K562 (cell line): ENCODE results near the gene KIAA1958. TPM values are rescaled to one million over a fixed set of nuclear protein-coding genes. Genes with fewer than 3 reads are reported as not detected.

Experiments used
- ATAC-seq: fragments of 200-7000 bp; cut with Tn5 transposase; 3 replicates; pipeline ENCODE4 v1.9.1; 2020; ENCODE audit warnings: moderate library complexity
- BruUV-seq: library from RNA; stranded (reverse); fragments of 400-500 nt; replicated peaks from 2 replicates; lab custom pipeline; 2021; lab: Mats Ljungman, UMichigan
- CTCF ChIA-PET: fragments of 300-600 bp; formaldehyde crosslinking; extraction: SDS; loops from one replicate; lab custom pipeline; 2021; ENCODE audit warnings: low intra/inter-chr PET ratio; lab: Yijun Ruan, JAX
- POLR2A ChIA-PET: fragments of 300-600, 350-650 bp; sonication (Branson Sonifier 250); formaldehyde crosslinking; extraction: SDS; loops from one replicate; lab custom pipeline; 2021; ENCODE audit warnings: antibody characterized with exemption, inconsistent platforms; lab: Yijun Ruan, JAX
- DNase-seq, 4 experiments: peaks; one replicate each; pipeline versions ENCODE4 v3.0.0 to v3.0.0-alpha.2; 2011 to 2018; ENCODE audit warnings: low spot score in 3 of 4, mixed read lengths in 3 of 4; ENCODE audit errors: extremely low read depth in 1 of 4
- FAIRE-seq: peaks from 2 replicates; lab custom pipeline; 2011; peaks lifted over from hg19 to GRCh38; lab: Jason Lieb, UNC
- H2AFZ ChIP-seq: 2 replicates; pipeline ENCODE4 v1.6.0; 2011; ENCODE audit warnings: low read depth, low read length, control low read depth, inconsistent platforms
- H3K27ac ChIP-seq: fragments of 200-600 bp; 3 replicates; pipeline ENCODE4 v1.8.0; 2011; ENCODE audit warnings: low read depth, mild to moderate bottlenecking, control low read depth, inconsistent platforms, low read length, moderate library complexity, mixed read lengths; ENCODE audit errors: extremely low read depth
- H3K27me3 ChIP-seq, 2 experiments: fragments of 300-600 bp in 1 of 2; 2 replicates in 1 of 2; 3 replicates in 1 of 2; pipeline versions ENCODE4 v1.6.0 to v1.8.0; 2011; ENCODE audit warnings: inconsistent platforms in 2 of 2, low read length in 2 of 2, mild to moderate bottlenecking in 1 of 2, mixed read lengths in 1 of 2, moderate library complexity in 1 of 2; ENCODE audit not compliant: control insufficient read depth in 2 of 2, insufficient read depth in 2 of 2
- H3K36me3 ChIP-seq: fragments of 300-600 bp; 3 replicates; pipeline ENCODE4 v1.8.0; 2011; ENCODE audit warnings: mild to moderate bottlenecking, low read length, inconsistent platforms; ENCODE audit not compliant: control insufficient read depth, insufficient read depth
- H3K4me1 ChIP-seq, 2 experiments: fragments of 200-600 bp in 1 of 2; replicated peaks in 1 of 2; 2 replicates in 1 of 2; 3 replicates in 1 of 2; pipeline versions ENCODE4 v1.5.1 to v1.8.0; 2011; ENCODE audit warnings: inconsistent platforms in 2 of 2, low read length in 2 of 2, mild to moderate bottlenecking in 1 of 2, mixed read lengths in 1 of 2, moderate library complexity in 1 of 2; ENCODE audit not compliant: control insufficient read depth in 2 of 2, insufficient read depth in 2 of 2
- H3K4me2 ChIP-seq: 2 replicates; pipeline ENCODE4 v1.6.1; 2011; ENCODE audit warnings: low read length, control low read depth, inconsistent platforms, mixed read lengths; ENCODE audit not compliant: insufficient read depth
- H3K4me3 ChIP-seq: fragments of 200-600 bp; sonication (generic), shearing (Covaris generic); 2 replicates; pipeline ENCODE4 v1.5.1; 2016; ENCODE audit warnings: control low read depth, inconsistent platforms
- H3K79me2 ChIP-seq: fragments of 200-600 bp; 3 replicates; pipeline ENCODE4 v1.8.0; 2011; ENCODE audit warnings: low read length, inconsistent platforms; ENCODE audit not compliant: control insufficient read depth, insufficient read depth
- H3K9ac ChIP-seq, 2 experiments: 2 replicates each; pipeline versions ENCODE4 v1.6.0 to v1.6.1; 2011; ENCODE audit warnings: low read depth in 2 of 2, low read length in 2 of 2, control low read depth in 1 of 2, inconsistent platforms in 1 of 2, mild to moderate bottlenecking in 1 of 2, mixed read lengths in 1 of 2; ENCODE audit not compliant: insufficient read depth in 1 of 2
- H3K9me1 ChIP-seq: one replicate; pipeline ENCODE4 v1.6.0; 2011; ENCODE audit warnings: inconsistent platforms, mild to moderate bottlenecking, low read length, moderate library complexity; ENCODE audit not compliant: control insufficient read depth, insufficient read depth
- H3K9me3 ChIP-seq: replicated peaks from 2 replicates; pipeline ENCODE4 v1.5.1; 2011; ENCODE audit warnings: low read depth, low read length, inconsistent platforms; ENCODE audit not compliant: control insufficient read depth, insufficient read depth
- H4K20me1 ChIP-seq: replicated peaks from 2 replicates; pipeline ENCODE4 v1.6.1; 2011; ENCODE audit warnings: low read length, inconsistent platforms, mixed read lengths; ENCODE audit not compliant: control insufficient read depth, insufficient read depth
- CC2D1A ChIP-seq: fragments of 450-650 bp; IDR thresholded peaks from 2 replicates; pipeline ENCODE4 v1.6.1; 2017; ENCODE audit warnings: mild to moderate bottlenecking
- CSDE1 ChIP-seq, 2 experiments: fragments of 450-650 bp; IDR thresholded peaks; 2 replicates each; pipeline ENCODE4 v1.6.1; 2016; ENCODE audit warnings: mild to moderate bottlenecking in 1 of 2
- ESRRA ChIP-seq: fragments of 450-650 bp; IDR thresholded peaks from 2 replicates; pipeline ENCODE4 v1.6.1; 2014; ENCODE audit warnings: low read depth, mild to moderate bottlenecking, moderate library complexity, borderline replicate concordance
- HSF4 ChIP-seq: fragments of 250-450 bp; sonication (Bioruptor Pico); IDR thresholded peaks from 2 replicates; pipeline ENCODE4 v2.1.2; 2022; ENCODE audit warnings: mild to moderate bottlenecking, moderate library complexity, borderline replicate concordance
- MYNN ChIP-seq, 2 experiments: sonication (generic); formaldehyde crosslinking in 1 of 2; IDR thresholded peaks; 2 replicates each; pipeline versions ENCODE4 v1.5.0 to v1.6.1; 2016 to 2020; ENCODE audit warnings: antibody characterized with exemption in 1 of 2, missing genetic modification reagents in 1 of 2
- NCOA6 ChIP-seq: fragments of 450-650 bp; IDR thresholded peaks from 2 replicates; pipeline ENCODE4 v1.6.1; 2017; ENCODE audit warnings: mild to moderate bottlenecking
- NR2C1 ChIP-seq, 2 experiments: fragments of 450-650 bp; IDR thresholded peaks; 2 replicates each; pipeline ENCODE4 v1.6.1; 2017; ENCODE audit warnings: mild to moderate bottlenecking in 2 of 2, antibody characterized with exemption in 1 of 2, inconsistent platforms in 1 of 2, missing compliant biosample characterization in 1 of 2, missing genetic modification characterization in 1 of 2
- PHF21A ChIP-seq: fragments of 450-650 bp; IDR thresholded peaks from 2 replicates; pipeline ENCODE4 v1.6.1; 2017; ENCODE audit warnings: low read depth, borderline replicate concordance
- WHSC1 ChIP-seq: IDR thresholded peaks from one replicate; pipeline ENCODE4 v1.6.1; 2012; ENCODE audit warnings: low read length, control low read depth, inconsistent platforms
- ZNF384 ChIP-seq: IDR thresholded peaks from 2 replicates; pipeline ENCODE4 v1.6.1; 2012; ENCODE audit warnings: low read depth, low read length, improper control_type of control experiment
- WGBS: fragments of 100-300 bp; shearing (Covaris generic); methylation state at CpG from one replicate; pipeline ENCODE4 v1.1.6; 2016; ENCODE audit warnings: low coverage, mixed read lengths; ENCODE audit not compliant: insufficient coverage; ENCODE audit errors: missing lambda C conversion rate; 5-methylcytosine and 5-hydroxymethylcytosine counted together
- in situ Hi-C: fragments of 300-500 bp; cut with MboI; formaldehyde crosslinking; loops from 4 replicates; pipeline ENCODE4 v1.15.0; 2018; ENCODE audit warnings: inconsistent platforms, mixed read lengths
- intact Hi-C: fragments of 100-400 bp; cut with micrococcal nuclease; formaldehyde crosslinking; loops from 2 replicates; pipeline ENCODE4 v1.14.2; 2022
- polyA plus RNA-seq, 8 experiments: library from polyadenylated mRNA; depleted of rRNA in 4 of 8; stranded (reverse) in 5 of 8; unstranded in 3 of 8; fragments of >200 nt; fragmentation: Nextera tagmentation in 2 of 8; fragmentation: Illumina TruSeq in 1 of 8; extraction: Ambion mirVana in 2 of 8; extraction: Trizol in 1 of 8; gene quantifications; 2 replicates each; pipeline versions ENCODE4 v1.2.1 to v1.2.3, GENCODE V29; 2011 to 2014; ENCODE audit warnings: inconsistent platforms in 1 of 8, missing spikeins in 1 of 8
- total RNA-seq, 7 experiments: library from RNA; depleted of rRNA in 6 of 7; stranded (reverse); fragments of >200 nt in 6 of 7; fragmentation: Illumina TruSeq in 2 of 7; extraction: Trizol in 2 of 7; gene quantifications; 2 replicates each; pipeline versions ENCODE4 v1.2.1 to v1.2.3, GENCODE V29; 2011 to 2021; ENCODE audit warnings: low replicate concordance in 1 of 7
- TF ChIP-seq, protein P1 (sequence below): fragments of 250-450 bp; sonication (Bioruptor Pico); IDR thresholded peaks from 2 replicates; pipeline ENCODE4 v1.8.0; 2021; ENCODE audit warnings: moderate library complexity, mild to moderate bottlenecking, inconsistent platforms
- TF ChIP-seq, protein P2 (sequence below): fragments of 450-650 bp; formaldehyde crosslinking; IDR thresholded peaks from 2 replicates; pipeline ENCODE4 v1.4.0; 2020; ENCODE audit warnings: mild to moderate bottlenecking, moderate library complexity
- TF ChIP-seq, protein P3 (sequence below): sonication (generic); formaldehyde crosslinking; IDR thresholded peaks from 2 replicates; pipeline ENCODE4 v1.8.1; 2022; ENCODE audit warnings: missing genetic modification reagents
- TF ChIP-seq, protein P4 (sequence below), 2 experiments: fragments of 450-650 bp; IDR thresholded peaks; 2 replicates each; pipeline ENCODE4 v1.6.1; 2018; ENCODE audit warnings: mild to moderate bottlenecking in 2 of 2, low read depth in 1 of 2; ENCODE audit not compliant: partially characterized antibody in 2 of 2

The KIAA1958 gene
- total and polyA plus RNA-seq, 9 of the 15 experiments (the other 6 are each of a cell fraction or from before 2014, with no cell fraction given): 1.1 to 16.0 (median 10.1) TPM

DNA sequence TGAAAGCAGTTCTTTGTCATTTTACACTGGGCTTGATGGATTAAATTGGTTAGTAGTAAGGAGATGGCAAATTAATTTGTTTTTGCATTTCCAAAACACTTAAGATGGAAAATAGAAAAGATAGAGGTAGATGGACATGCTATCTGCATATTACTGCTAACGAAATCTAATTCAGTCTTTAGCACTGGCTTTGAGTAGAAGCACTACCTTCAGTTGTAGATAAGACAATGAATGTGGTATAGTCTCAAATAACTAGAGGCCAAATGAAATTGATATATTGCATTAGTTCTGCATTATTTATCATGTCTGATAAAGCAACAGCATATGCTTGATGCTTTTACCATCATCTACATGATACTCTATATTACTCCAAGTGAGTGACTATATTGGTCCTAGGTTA, 33.4 kb downstream of the KIAA1958 start:
- Histone ChIP-seq H3K36me3 (no peaks in the 10 kb centered on the region), H3K27me3 (no peaks in the 10 kb centered on the region), H3K4me3 (no peak overlapping the region), H3K9me1 (no peaks in the 10 kb centered on the region), H3K27ac (no peak overlapping the region), H4K20me1 (peaks cover 4% of the 10 kb centered on the region; the same call in 1 of the 2 replicates), H3K9me3 (no peaks in the 10 kb centered on the region), H3K79me2 (peaks cover 16% of the 10 kb centered on the region; the same call in 2 of the 3 replicates), H3K4me1 (no peaks in the 10 kb centered on the region), H3K9ac (no peak overlapping the region), H2AFZ (no peak overlapping the region), H3K4me2 (no peak overlapping the region)
- intact Hi-C loops: loop anchor here (10.0 kb wide), 1 partner anchor 65 kb away; no protein-coding TSS in a partner anchor
- FAIRE-seq (no peak), ATAC-seq (no peak), DNase-seq (no peak)
- POLR2A ChIA-PET: interaction anchor here (1.2 kb wide), 1 partner anchor 17 kb away, joined by 3 read pairs; no protein-coding TSS in a partner anchor
- in situ Hi-C loops: no loop called here
- no TSS peak for BruUV-seq
- 42% methylated on average over 1 of the region's 1 CpG for WGBS
- CTCF ChIA-PET: no interaction called here
- no peak for TF ChIP-seq CC2D1A
- TF ChIP-seq ZNF384: no peak
- TF ChIP-seq NR2C1 (IDR thresholded peaks at IDR 0.05): no peak
- no peak for TF ChIP-seq NR2C1 (tag; IDR thresholded peaks at IDR 0.05)
- TF ChIP-seq MYNN (IDR thresholded peaks at IDR 0.05): no peak
- no peak for TF ChIP-seq MYNN (CRISPR knock-in tag; IDR thresholded peaks at IDR 0.05)
- TF ChIP-seq, protein P1, sequence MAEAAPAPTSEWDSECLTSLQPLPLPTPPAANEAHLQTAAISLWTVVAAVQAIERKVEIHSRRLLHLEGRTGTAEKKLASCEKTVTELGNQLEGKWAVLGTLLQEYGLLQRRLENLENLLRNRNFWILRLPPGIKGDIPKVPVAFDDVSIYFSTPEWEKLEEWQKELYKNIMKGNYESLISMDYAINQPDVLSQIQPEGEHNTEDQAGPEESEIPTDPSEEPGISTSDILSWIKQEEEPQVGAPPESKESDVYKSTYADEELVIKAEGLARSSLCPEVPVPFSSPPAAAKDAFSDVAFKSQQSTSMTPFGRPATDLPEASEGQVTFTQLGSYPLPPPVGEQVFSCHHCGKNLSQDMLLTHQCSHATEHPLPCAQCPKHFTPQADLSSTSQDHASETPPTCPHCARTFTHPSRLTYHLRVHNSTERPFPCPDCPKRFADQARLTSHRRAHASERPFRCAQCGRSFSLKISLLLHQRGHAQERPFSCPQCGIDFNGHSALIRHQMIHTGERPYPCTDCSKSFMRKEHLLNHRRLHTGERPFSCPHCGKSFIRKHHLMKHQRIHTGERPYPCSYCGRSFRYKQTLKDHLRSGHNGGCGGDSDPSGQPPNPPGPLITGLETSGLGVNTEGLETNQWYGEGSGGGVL (CRISPR knock-in tag): no peak
- TF ChIP-seq WHSC1: no peak
- TF ChIP-seq, protein P2, sequence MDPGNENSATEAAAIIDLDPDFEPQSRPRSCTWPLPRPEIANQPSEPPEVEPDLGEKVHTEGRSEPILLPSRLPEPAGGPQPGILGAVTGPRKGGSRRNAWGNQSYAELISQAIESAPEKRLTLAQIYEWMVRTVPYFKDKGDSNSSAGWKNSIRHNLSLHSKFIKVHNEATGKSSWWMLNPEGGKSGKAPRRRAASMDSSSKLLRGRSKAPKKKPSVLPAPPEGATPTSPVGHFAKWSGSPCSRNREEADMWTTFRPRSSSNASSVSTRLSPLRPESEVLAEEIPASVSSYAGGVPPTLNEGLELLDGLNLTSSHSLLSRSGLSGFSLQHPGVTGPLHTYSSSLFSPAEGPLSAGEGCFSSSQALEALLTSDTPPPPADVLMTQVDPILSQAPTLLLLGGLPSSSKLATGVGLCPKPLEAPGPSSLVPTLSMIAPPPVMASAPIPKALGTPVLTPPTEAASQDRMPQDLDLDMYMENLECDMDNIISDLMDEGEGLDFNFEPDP (CRISPR knock-in tag): no peak
- TF ChIP-seq, protein P3, sequence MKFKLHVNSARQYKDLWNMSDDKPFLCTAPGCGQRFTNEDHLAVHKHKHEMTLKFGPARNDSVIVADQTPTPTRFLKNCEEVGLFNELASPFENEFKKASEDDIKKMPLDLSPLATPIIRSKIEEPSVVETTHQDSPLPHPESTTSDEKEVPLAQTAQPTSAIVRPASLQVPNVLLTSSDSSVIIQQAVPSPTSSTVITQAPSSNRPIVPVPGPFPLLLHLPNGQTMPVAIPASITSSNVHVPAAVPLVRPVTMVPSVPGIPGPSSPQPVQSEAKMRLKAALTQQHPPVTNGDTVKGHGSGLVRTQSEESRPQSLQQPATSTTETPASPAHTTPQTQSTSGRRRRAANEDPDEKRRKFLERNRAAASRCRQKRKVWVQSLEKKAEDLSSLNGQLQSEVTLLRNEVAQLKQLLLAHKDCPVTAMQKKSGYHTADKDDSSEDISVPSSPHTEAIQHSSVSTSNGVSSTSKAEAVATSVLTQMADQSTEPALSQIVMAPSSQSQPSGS: no peak
- TF ChIP-seq HSF4 (CRISPR knock-in tag): no peak
- TF ChIP-seq CSDE1 (IDR thresholded peaks at IDR 0.05): no peak
- no peak for TF ChIP-seq ESRRA
- TF ChIP-seq, protein P4, sequence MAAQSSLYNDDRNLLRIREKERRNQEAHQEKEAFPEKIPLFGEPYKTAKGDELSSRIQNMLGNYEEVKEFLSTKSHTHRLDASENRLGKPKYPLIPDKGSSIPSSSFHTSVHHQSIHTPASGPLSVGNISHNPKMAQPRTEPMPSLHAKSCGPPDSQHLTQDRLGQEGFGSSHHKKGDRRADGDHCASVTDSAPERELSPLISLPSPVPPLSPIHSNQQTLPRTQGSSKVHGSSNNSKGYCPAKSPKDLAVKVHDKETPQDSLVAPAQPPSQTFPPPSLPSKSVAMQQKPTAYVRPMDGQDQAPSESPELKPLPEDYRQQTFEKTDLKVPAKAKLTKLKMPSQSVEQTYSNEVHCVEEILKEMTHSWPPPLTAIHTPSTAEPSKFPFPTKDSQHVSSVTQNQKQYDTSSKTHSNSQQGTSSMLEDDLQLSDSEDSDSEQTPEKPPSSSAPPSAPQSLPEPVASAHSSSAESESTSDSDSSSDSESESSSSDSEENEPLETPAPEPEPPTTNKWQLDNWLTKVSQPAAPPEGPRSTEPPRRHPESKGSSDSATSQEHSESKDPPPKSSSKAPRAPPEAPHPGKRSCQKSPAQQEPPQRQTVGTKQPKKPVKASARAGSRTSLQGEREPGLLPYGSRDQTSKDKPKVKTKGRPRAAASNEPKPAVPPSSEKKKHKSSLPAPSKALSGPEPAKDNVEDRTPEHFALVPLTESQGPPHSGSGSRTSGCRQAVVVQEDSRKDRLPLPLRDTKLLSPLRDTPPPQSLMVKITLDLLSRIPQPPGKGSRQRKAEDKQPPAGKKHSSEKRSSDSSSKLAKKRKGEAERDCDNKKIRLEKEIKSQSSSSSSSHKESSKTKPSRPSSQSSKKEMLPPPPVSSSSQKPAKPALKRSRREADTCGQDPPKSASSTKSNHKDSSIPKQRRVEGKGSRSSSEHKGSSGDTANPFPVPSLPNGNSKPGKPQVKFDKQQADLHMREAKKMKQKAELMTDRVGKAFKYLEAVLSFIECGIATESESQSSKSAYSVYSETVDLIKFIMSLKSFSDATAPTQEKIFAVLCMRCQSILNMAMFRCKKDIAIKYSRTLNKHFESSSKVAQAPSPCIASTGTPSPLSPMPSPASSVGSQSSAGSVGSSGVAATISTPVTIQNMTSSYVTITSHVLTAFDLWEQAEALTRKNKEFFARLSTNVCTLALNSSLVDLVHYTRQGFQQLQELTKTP (IDR thresholded peaks at IDR 0.05; ENCODE audit: low read depth in 1 of 2, partially characterized antibody in 2 of 2): no peak
- TF ChIP-seq NCOA6: no peak
- TF ChIP-seq PHF21A: no peak
